ENCODE data around the gene REPIN1. TPM values are rescaled to one million over a fixed set of nuclear protein-coding genes. Genes with fewer than 3 reads are reported as not detected.

REPIN1 gene
- total RNA-seq, 1 donor = 57.5 TPM

GRCh38 chr7:150322833-150323681 lies 45.6 kb upstream of the REPIN1 start, which contains the start of the genes ACTR3C and LRRC61:
ACTR3C (minus strand) TSS chr7:150323545; CDS start chr7:150295296, 28,249 bp downstream.
LRRC61 (plus strand) TSS chr7:150323355; CDS start chr7:150336862, 13,507 bp downstream.
- H3K4me2 ChIP-seq (ENCODE audit: insufficient read depth, low read length) = peak within 1 kb of the TSS; percentile 39
- peak within 1 kb of the TSS; percentile 57 for H3K4me3 ChIP-seq (ENCODE audit: insufficient read depth, low read length)

DNA sequence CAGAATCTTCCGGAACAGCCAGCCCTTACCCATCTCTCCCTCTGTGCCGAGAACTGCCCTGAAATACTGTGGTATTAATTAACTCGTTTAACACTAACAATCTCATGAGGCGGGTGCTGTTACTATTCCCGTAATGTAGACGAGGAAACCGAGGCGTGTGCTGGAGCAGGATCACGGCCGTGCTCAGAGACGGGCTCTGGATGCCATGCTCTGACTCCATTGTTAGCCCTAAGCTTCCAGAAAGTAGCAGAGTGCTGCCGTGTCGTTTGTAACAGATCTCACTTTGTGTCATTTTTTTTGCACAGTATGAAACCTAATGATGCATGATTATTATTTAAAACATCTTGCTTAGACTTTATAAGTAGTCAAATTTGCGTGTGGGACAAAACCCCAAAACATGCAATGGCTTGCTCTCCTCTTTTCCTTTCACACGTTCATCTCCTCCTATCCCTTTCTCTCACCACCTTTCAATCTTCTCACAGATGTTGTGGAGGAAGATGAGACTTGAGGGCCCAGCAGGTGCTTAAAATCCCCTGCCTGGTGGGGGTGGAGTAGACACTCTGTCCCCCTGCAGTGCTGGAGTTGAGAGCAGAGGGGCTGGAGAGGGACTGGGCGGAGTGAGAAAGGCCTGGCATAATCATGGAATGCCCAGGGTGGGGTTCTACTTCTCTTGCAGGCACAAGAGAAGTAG lies 44.8 kb upstream of the REPIN1 start:
- H3K27me3 ChIP-seq (ENCODE audit: insufficient read depth, low read length) = no peaks in the 10 kb centered on the region
- no peaks in the 10 kb centered on the region for H3K79me2 ChIP-seq (ENCODE audit: insufficient read depth, low read length)
- H3K4me1 ChIP-seq (ENCODE audit: insufficient read depth, low read length) = no peaks in the 10 kb centered on the region
- H4K20me1 ChIP-seq (ENCODE audit: insufficient read depth, low read length) = no peaks in the 10 kb centered on the region
- no peaks in the 10 kb centered on the region for H3K9me3 ChIP-seq (ENCODE audit: low read depth, low read length)
- no peaks in the 10 kb centered on the region for H3K36me3 ChIP-seq (ENCODE audit: insufficient read depth, low read length)
- no peak overlapping the region for H3K27ac ChIP-seq (ENCODE audit: low read depth, low read length)
- DNase-seq (ENCODE audit: insufficient read length, low spot score, missing footprints) = no peak
- TF ChIP-seq, protein P1, sequence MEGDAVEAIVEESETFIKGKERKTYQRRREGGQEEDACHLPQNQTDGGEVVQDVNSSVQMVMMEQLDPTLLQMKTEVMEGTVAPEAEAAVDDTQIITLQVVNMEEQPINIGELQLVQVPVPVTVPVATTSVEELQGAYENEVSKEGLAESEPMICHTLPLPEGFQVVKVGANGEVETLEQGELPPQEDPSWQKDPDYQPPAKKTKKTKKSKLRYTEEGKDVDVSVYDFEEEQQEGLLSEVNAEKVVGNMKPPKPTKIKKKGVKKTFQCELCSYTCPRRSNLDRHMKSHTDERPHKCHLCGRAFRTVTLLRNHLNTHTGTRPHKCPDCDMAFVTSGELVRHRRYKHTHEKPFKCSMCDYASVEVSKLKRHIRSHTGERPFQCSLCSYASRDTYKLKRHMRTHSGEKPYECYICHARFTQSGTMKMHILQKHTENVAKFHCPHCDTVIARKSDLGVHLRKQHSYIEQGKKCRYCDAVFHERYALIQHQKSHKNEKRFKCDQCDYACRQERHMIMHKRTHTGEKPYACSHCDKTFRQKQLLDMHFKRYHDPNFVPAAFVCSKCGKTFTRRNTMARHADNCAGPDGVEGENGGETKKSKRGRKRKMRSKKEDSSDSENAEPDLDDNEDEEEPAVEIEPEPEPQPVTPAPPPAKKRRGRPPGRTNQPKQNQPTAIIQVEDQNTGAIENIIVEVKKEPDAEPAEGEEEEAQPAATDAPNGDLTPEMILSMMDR (IDR thresholded peaks at IDR 0.05; ENCODE audit: extremely low read depth, low read depth, low read length) = no peak
- H2AFZ ChIP-seq (ENCODE audit: low read length) = peak overlapping the region; percentile 72
- H3K4me2 ChIP-seq (ENCODE audit: insufficient read depth, low read length) = peak overlapping the region; percentile 39
- peak overlapping the region; percentile 57 for H3K4me3 ChIP-seq (ENCODE audit: insufficient read depth, low read length)

More at GRCh38 chr7:150322833-150323681, 45.6 kb upstream of the REPIN1 start, which contains the start of the genes ACTR3C and LRRC61:
- Histone ChIP-seq H3K79me2 (ENCODE audit: insufficient read depth, low read length) (no peaks in the 10 kb centered on the region), H3K9me3 (ENCODE audit: low read depth, low read length) (no peaks in the 10 kb centered on the region), H3K27me3 (ENCODE audit: insufficient read depth, low read length) (no peaks in the 10 kb centered on the region), H4K20me1 (ENCODE audit: insufficient read depth, low read length) (no peaks in the 10 kb centered on the region), H2AFZ (ENCODE audit: low read length) (peak within 1 kb of the TSS; percentile 72), H3K27ac (ENCODE audit: low read depth, low read length) (no peak within 1 kb of the TSS), H3K36me3 (ENCODE audit: insufficient read depth, low read length) (no peaks in the 10 kb centered on the region), H3K4me1 (ENCODE audit: insufficient read depth, low read length) (no peaks in the 10 kb centered on the region)
- TF ChIP-seq, protein P1 (IDR thresholded peaks at IDR 0.05; ENCODE audit: extremely low read depth, low read depth, low read length) = no peak
- DNase-seq (ENCODE audit: insufficient read length, low spot score, missing footprints) = peak; percentile 59

- DNase-seq (ENCODE audit: insufficient read length, low spot score, missing footprints) = peak; percentile 71
- H2AFZ ChIP-seq (ENCODE audit: low read length) = no peak overlapping the region
- H3K9me3 ChIP-seq (ENCODE audit: low read depth, low read length) = no peaks in the 10 kb centered on the region
- no peak overlapping the region for H3K27ac ChIP-seq (ENCODE audit: low read depth, low read length)
- H3K79me2 ChIP-seq (ENCODE audit: insufficient read depth, low read length) = no peaks in the 10 kb centered on the region
- no peaks in the 10 kb centered on the region for H3K4me1 ChIP-seq (ENCODE audit: insufficient read depth, low read length)
- no peak overlapping the region for H3K4me2 ChIP-seq (ENCODE audit: insufficient read depth, low read length)
- no peak overlapping the region for H3K4me3 ChIP-seq (ENCODE audit: insufficient read depth, low read length)
- no peaks in the 10 kb centered on the region for H4K20me1 ChIP-seq (ENCODE audit: insufficient read depth, low read length)
- TF ChIP-seq, protein P1 (IDR thresholded peaks at IDR 0.05; ENCODE audit: extremely low read depth, low read depth, low read length) = no peak
- no peaks in the 10 kb centered on the region for H3K36me3 ChIP-seq (ENCODE audit: insufficient read depth, low read length)
- no peaks in the 10 kb centered on the region for H3K27me3 ChIP-seq (ENCODE audit: insufficient read depth, low read length)
Measured at GRCh38 chr7:150324373-150324961, 44.2 kb upstream of the REPIN1 start.
